HG03342 (cell line): Measurements from ENCODE around the gene PEAR1.

Experiments
- ATAC-seq: cut with Tn5 transposase; IDR thresholded peaks from one replicate; pipeline ENCODE4 v1.9.1; 2021; ENCODE audit warnings: mild to moderate bottlenecking, moderate library complexity; ENCODE audit not compliant: unreplicated experiment

The PEAR1 gene

GRCh38 chr1:156860113-156860627 is 33.3 kb upstream of the PEAR1 start:
- no peak for ATAC-seq

- no peak for ATAC-seq
These were observed 32.7 kb upstream of the PEAR1 start, which contains the start of gene NTRK1 for GRCh38 chr1:156860628-156861423. Gene NTRK1 (plus strand): TSS chr1:156860865. CDS start chr1:156860935, 70 bp downstream.

GRCh38 chr1:156862584-156862983 is 30.9 kb upstream of the PEAR1 start:
- ATAC-seq = no peak

- no peak for ATAC-seq
These were observed 30.4 kb upstream of the PEAR1 start for GRCh38 chr1:156862997-156863599.

GRCh38 chr1:156863631-156864030 is 29.9 kb upstream of the PEAR1 start:
- ATAC-seq = no peak

GRCh38 chr1:156864796-156865195 is 28.7 kb upstream of the PEAR1 start:
- ATAC-seq = no peak

GRCh38 chr1:156865258-156865657 is 28.3 kb upstream of the PEAR1 start:
- ATAC-seq = no peak

GRCh38 chr1:156865865-156866248 is 27.7 kb upstream of the PEAR1 start:
- ATAC-seq = no peak

GRCh38 chr1:156866249-156866909 is 27.1 kb upstream of the PEAR1 start:
- ATAC-seq = no peak

- ATAC-seq = no peak
These were observed 25.2 kb upstream of the PEAR1 start for GRCh38 chr1:156868341-156868740.

- ATAC-seq = no peak
These were observed 24.1 kb upstream of the PEAR1 start for GRCh38 chr1:156869455-156869854.

GRCh38 chr1:156873659-156874058 is 19.9 kb upstream of the PEAR1 start:
- ATAC-seq = no peak

GRCh38 chr1:156874142-156874541 is 19.4 kb upstream of the PEAR1 start:
- no peak for ATAC-seq

GRCh38 chr1:156874572-156875340 is 18.8 kb upstream of the PEAR1 start:
- ATAC-seq = no peak

GRCh38 chr1:156875341-156875615 is 18.2 kb upstream of the PEAR1 start:
- no peak for ATAC-seq

GRCh38 chr1:156876281-156876680 is 17.2 kb upstream of the PEAR1 start:
- ATAC-seq = no peak

GRCh38 chr1:156877433-156878170 is 15.9 kb upstream of the PEAR1 start:
- no peak for ATAC-seq

- ATAC-seq = no peak
These were observed 13.6 kb upstream of the PEAR1 start for GRCh38 chr1:156879876-156880275.

GRCh38 chr1:156880473-156880872 is 13.0 kb upstream of the PEAR1 start:
- no peak for ATAC-seq

- ATAC-seq = no peak
These were observed 12.4 kb upstream of the PEAR1 start for GRCh38 chr1:156881101-156881500.

- ATAC-seq = no peak
These were observed 11.9 kb upstream of the PEAR1 start for GRCh38 chr1:156881663-156882062.
